Measurements from ENCODE around the gene TMEM14B. TPM values are rescaled to one million over a fixed set of nuclear protein-coding genes. Genes with fewer than 3 reads are reported as not detected.
"Not testable (repeated sequence)": the region's sequence is repeated elsewhere in the genome, so short reads cannot be mapped to it uniquely, and the experiment has no call there.

TMEM14B gene
- polyA plus RNA-seq, 1 experiment, result 148 TPM

DNA sequence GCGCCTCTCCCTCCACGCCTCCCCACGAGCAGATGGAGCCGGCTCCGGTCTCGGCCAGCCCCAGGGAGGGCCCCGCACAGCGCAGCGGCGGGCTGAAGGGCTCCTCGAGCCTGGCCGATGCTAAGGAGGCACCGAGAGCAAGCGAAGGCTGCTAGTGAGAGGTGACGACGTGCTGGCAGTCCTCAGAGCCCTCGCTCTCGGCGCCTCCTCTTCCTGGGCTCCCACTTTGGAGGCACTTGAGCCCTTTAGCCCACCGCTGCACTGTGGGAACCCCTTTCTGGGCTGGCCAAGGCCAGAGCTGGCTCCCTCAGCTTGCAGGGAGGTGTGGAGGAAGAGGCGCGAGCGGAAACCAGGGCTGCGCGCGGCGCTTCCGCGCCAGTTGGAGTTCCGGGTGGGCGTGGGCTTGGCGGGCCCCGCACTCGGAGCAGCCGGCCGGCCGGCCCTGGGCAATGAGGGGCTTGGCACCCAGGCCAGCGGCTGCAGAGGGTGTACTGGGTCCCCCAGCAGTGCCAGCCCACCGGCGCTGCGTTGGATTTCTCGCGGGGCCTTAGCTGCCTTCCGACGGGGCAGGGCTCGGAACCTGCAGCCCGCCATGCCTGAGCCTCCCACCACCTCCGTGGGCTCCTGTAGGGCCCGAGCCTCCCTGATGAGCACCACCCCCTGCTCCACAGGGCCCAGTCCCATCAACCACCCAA, 27.2 kb upstream of the TMEM14B start:
- Histone ChIP-seq H3K4me3 (ENCODE audit: low read depth, low read length) (peak overlapping the region; percentile 63), H3K27me3 (ENCODE audit: control insufficient read depth, insufficient read depth, low read length) (no peaks in the 10 kb centered on the region), H3K9me3 (ENCODE audit: control insufficient read depth, insufficient read depth, low read length) (peaks cover 10% of the 10 kb centered on the region), H3K27ac (ENCODE audit: low read depth, low read length) (peak overlapping the region; percentile 42)
- TF ChIP-seq CTCF (IDR thresholded peaks at IDR 0.05; ENCODE audit: low read depth, low read length), result no peak
- CTCF ChIA-PET, result interaction anchor here (0.9 to 1.4 kb wide), 5 partner anchors 25 to 242 kb away, joined by 3 to 5 read pairs (median 3); partner anchors contain the start of gene PAK1IP1
- no peak for DNase-seq (ENCODE audit: low read depth, low spot score)
- POLR2A ChIA-PET, result interaction anchor here (0.7 to 1.5 kb wide), 3 partner anchors 10 to 75 kb away, joined by 3 read pairs; partner anchors contain the start of genes C6orf52 and PAK1IP1

DNA sequence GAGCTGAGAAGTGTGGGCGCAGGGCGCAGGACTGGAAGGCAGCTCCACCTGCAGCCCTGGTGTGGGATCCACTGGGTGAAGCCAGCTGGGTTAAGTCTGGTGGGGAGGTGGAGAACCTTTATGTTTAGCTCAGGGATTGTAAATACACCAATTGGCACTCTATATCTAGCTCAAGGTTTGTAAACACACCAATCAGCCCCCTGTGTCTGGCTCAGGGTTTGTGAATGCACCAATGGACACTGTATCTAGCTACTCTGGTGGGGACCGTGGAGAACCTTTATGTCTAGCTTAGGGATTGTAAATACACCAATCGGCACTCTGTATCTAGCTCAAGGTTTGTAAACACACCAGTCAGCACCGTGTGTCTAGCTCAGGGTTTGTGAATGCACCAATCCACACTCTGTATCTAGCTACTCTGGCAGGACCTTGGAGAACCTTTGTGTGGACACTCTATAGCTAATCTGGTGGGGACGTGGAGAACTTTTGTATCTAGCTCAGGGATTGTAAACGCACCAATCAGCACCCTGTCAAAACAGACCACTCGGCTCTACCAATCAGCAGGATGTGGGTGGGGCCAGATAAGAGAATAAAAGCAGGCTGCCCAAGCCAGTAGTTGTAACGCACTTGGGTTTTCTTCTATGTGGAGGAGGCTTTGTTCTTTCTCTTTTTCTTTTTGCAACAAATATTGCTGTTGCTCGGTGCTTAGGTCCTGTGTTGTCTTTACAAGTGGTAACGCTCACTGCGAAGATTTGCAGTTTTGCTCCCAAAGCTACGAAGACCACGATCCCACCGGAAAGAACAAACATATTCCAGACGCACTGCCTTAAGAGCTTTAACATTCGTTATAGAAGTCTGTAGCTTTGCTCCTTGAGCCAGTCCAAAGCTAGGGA, 26.4 kb upstream of the TMEM14B start:
- POLR2A ChIA-PET, result interaction anchor here (1.2 to 1.5 kb wide), 2 partner anchors 9 to 27 kb away, joined by 3 read pairs; partner anchors contain the start of genes C6orf52 and PAK1IP1
- CTCF ChIA-PET, result interaction anchor here (0.6 to 1.4 kb wide), 5 partner anchors 26 to 242 kb away, joined by 3 to 5 read pairs (median 4); partner anchors contain the start of gene PAK1IP1
- peak overlapping the region; percentile 63 for H3K4me3 ChIP-seq (ENCODE audit: low read depth, low read length)
- not testable (repeated sequence) for H3K9me3 ChIP-seq (ENCODE audit: control insufficient read depth, insufficient read depth, low read length); DNase-seq (ENCODE audit: low read depth, low spot score); H3K27ac ChIP-seq (ENCODE audit: low read depth, low read length); H3K27me3 ChIP-seq (ENCODE audit: control insufficient read depth, insufficient read depth, low read length)

DNA sequence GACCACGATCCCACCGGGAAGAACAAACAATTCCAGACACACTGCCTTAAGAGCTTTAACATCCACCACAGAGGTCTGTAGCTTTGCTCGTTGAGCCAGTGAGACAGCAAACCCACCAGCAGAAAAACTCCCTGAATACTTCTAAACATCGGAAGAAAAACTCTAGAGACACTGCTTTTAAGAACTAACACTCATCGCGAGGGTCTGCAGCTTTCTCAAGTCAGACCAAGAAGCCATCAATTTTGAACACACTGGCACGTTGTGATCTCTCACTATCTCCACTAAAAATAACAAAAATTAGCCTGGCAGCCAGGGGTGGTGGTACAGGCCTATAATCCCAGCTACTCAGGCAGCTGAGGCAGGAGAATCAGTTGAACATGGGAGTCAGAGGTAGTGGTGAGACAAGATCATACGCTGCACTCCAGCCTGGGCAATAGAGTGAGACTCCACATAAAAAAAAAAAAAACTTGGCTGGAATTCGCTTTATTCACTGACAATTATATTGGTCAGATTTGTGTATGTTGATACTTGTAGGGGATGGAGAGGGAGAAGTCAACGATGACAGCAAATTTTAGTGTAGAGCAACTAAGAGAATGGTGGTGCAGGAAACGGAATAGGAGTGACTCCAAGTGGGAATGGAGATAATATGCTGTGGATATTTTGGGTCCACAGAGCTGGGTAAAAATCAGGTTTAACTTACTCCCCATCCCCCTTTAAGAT, 25.6 kb upstream of the TMEM14B start:
- CTCF ChIA-PET, result interaction anchor here (0.6 to 2.5 kb wide), 3 partner anchors 27 to 212 kb away, joined by 4 to 8 read pairs (median 5); partner anchors contain the start of gene PAK1IP1
- no peak for DNase-seq (ENCODE audit: low read depth, low spot score)
- H3K4me3 ChIP-seq (ENCODE audit: low read depth, low read length), result peak overlapping the region; percentile 77
- peak overlapping the region; percentile 57 for H3K27ac ChIP-seq (ENCODE audit: low read depth, low read length)
- H3K9me3 ChIP-seq (ENCODE audit: control insufficient read depth, insufficient read depth, low read length), result peaks cover 10% of the 10 kb centered on the region
- TF ChIP-seq CTCF (IDR thresholded peaks at IDR 0.05; ENCODE audit: low read depth, low read length), result no peak
- H3K27me3 ChIP-seq (ENCODE audit: control insufficient read depth, insufficient read depth, low read length), result no peaks in the 10 kb centered on the region
- POLR2A ChIA-PET, result interaction anchor here (0.5 to 1.5 kb wide), 9 partner anchors 16 to 168 kb away, joined by 3 to 40 read pairs (median 4); partner anchors contain the start of genes C6orf52, PAK1IP1 and TMEM14B

DNA sequence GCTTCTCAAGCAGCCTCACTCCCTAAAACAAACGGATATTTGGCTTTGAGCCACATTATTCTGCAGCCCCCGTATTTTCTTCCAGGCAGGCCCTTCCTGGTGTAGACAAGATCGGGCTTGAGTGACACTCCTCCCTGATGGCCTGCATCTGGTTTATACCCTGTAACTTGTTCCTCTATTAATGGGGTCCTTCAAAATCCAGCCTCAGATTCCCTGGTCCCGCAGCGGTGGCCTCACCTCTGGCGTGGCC, 25.1 kb upstream of the TMEM14B start:
- Histone ChIP-seq H3K27me3 (ENCODE audit: control insufficient read depth, insufficient read depth, low read length) (no peaks in the 10 kb centered on the region), H3K4me3 (ENCODE audit: low read depth, low read length) (peak overlapping the region; percentile 77), H3K9me3 (ENCODE audit: control insufficient read depth, insufficient read depth, low read length) (peaks cover 10% of the 10 kb centered on the region), H3K27ac (ENCODE audit: low read depth, low read length) (peak overlapping the region; percentile 57)
- no peak for DNase-seq (ENCODE audit: low read depth, low spot score)
- POLR2A ChIA-PET, result interaction anchor here (0.5 to 1.2 kb wide), 8 partner anchors 15 to 167 kb away, joined by 3 to 40 read pairs (median 4); partner anchors contain the start of genes C6orf52, PAK1IP1 and TMEM14B
- no peak for TF ChIP-seq CTCF (IDR thresholded peaks at IDR 0.05; ENCODE audit: low read depth, low read length)
- CTCF ChIA-PET, result interaction anchor here (2.5 kb wide), 1 partner anchor 212 kb away, joined by 8 read pairs; no protein-coding TSS in a partner anchor

Data from AG04450 (cell line).